ENCODE data around the gene GRM8. TPM values are rescaled to one million over a fixed set of nuclear protein-coding genes. Genes with fewer than 3 reads are reported as not detected.

The GRM8 gene
- total RNA-seq, 1 experiment from 2014 or later: 0.40 TPM

DNA sequence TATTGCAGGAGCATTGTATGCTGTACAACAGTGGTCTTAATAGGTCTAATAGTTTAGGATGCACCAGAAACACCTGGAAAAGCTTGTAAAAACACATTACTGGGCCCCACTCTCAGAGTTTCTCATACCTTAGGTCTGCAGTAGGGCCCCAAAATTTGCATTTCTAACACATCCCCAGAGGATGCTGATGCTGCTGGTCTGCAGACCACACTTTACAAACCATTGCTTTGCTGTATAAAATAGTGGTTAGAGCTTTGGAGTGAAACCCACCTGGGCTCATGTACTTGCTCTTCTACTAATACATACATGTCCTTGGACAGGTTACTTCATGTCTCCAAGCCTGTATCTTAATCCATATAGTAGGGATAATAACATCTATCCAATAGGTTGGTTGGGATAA, 279.7 kb downstream of the GRM8 start:
- no TSS peak for BruUV-seq (replicated peaks)
- Mint-ChIP-seq H3K4me1 (ENCODE audit: low read depth, unreplicated experiment) (no peaks in the 10 kb centered on the region), H3K9me3 (ENCODE audit: low read depth, unreplicated experiment) (no peaks in the 10 kb centered on the region), H3K36me3 (ENCODE audit: insufficient read depth, unreplicated experiment) (no peaks in the 10 kb centered on the region), H3K27me3 (ENCODE audit: unreplicated experiment) (peaks cover 10% of the 10 kb centered on the region), H3K27ac (ENCODE audit: unreplicated experiment) (no peak overlapping the region), H3K4me3 (ENCODE audit: low read depth, unreplicated experiment) (no peak overlapping the region)
- DNase-seq: no peak
- CTCF ChIA-PET: no interaction called here
- intact Hi-C loops (cut with micrococcal nuclease; ENCODE audit: unreplicated experiment): no loop called here
- no peak for TF ChIP-seq CTCF (IDR thresholded peaks at IDR 0.05; ENCODE audit: unreplicated experiment)

- intact Hi-C loops (cut with micrococcal nuclease; ENCODE audit: unreplicated experiment): no loop called here
- H3K36me3 Mint-ChIP-seq (ENCODE audit: insufficient read depth, unreplicated experiment): no peaks in the 10 kb centered on the region
- peaks cover 5% of the 10 kb centered on the region for H3K27me3 Mint-ChIP-seq (ENCODE audit: unreplicated experiment)
- no peak overlapping the region for H3K27ac Mint-ChIP-seq (ENCODE audit: unreplicated experiment)
- no peaks in the 10 kb centered on the region for H3K9me3 Mint-ChIP-seq (ENCODE audit: low read depth, unreplicated experiment)
- CTCF ChIA-PET: no interaction called here
- DNase-seq: no peak
- H3K4me1 Mint-ChIP-seq (ENCODE audit: low read depth, unreplicated experiment): no peaks in the 10 kb centered on the region
- no peak overlapping the region for H3K4me3 Mint-ChIP-seq (ENCODE audit: low read depth, unreplicated experiment)
- no peak for TF ChIP-seq CTCF (IDR thresholded peaks at IDR 0.05; ENCODE audit: unreplicated experiment)
- no TSS peak for BruUV-seq (replicated peaks)
These were observed 280.2 kb downstream of the GRM8 start for GRCh38 chr7:126972571-126972970.

DNA sequence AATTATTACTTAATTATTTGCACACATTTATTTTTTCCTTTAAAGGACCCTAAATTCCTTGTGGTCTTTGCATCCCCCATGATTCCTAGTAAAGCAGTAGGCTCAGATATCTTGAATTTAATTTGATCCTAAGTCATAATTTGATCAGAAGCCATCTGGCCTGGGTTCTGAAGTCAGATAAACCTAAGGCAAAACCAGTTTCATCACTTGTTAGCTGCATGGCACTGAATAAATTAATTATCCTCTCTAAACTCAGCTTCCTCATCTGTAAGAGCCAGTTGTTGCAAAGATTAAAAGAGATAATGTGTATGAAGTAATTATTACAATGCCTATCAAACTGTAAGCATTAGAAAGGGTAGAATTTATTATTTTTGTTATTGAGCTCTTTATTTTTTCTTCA, 293.1 kb downstream of the GRM8 start:
- CTCF ChIA-PET: interaction anchor here (1.1 kb wide), 1 partner anchor 9 kb away, joined by 3 read pairs; no protein-coding TSS in a partner anchor
- Mint-ChIP-seq H3K27ac (ENCODE audit: unreplicated experiment) (no peak overlapping the region), H3K4me3 (ENCODE audit: low read depth, unreplicated experiment) (no peak overlapping the region), H3K27me3 (ENCODE audit: unreplicated experiment) (no peaks in the 10 kb centered on the region), H3K9me3 (ENCODE audit: low read depth, unreplicated experiment) (no peaks in the 10 kb centered on the region), H3K4me1 (ENCODE audit: low read depth, unreplicated experiment) (no peaks in the 10 kb centered on the region), H3K36me3 (ENCODE audit: insufficient read depth, unreplicated experiment) (no peaks in the 10 kb centered on the region)
- DNase-seq: no peak
- no peak for TF ChIP-seq CTCF (IDR thresholded peaks at IDR 0.05; ENCODE audit: unreplicated experiment)
- intact Hi-C loops (cut with micrococcal nuclease; ENCODE audit: unreplicated experiment): no loop called here
- BruUV-seq (replicated peaks): no TSS peak

DNA sequence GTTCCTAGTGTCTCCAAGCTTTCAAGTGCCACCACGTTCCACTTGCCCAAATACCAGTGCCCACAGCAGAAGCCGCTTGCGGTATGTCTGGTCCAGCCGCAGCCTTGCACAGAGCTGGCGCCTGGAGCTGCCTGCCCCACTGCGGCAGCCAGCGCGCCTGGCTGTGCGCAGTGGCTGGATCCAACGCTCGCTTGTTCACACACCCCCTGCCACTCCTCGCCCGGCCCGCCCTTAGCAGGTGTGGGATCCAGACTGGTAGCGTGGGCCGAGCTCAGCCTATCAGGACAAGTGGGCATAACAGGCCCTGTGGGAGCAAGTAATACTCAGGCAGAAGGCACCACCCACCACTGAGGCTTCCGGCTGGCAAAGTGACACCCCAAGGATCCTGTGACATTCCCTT, 294.4 kb downstream of the GRM8 start:
- Mint-ChIP-seq H3K4me1 (ENCODE audit: low read depth, unreplicated experiment) (no peaks in the 10 kb centered on the region), H3K4me3 (ENCODE audit: low read depth, unreplicated experiment) (no peak overlapping the region)
- CTCF ChIA-PET: no interaction called here

More for the DNA sequence above, 294.4 kb downstream of the GRM8 start:
- no peak for DNase-seq
- no TSS peak for BruUV-seq (replicated peaks)
- Mint-ChIP-seq H3K36me3 (ENCODE audit: insufficient read depth, unreplicated experiment) (no peaks in the 10 kb centered on the region), H3K27me3 (ENCODE audit: unreplicated experiment) (no peaks in the 10 kb centered on the region), H3K27ac (ENCODE audit: unreplicated experiment) (no peak overlapping the region), H3K9me3 (ENCODE audit: low read depth, unreplicated experiment) (no peaks in the 10 kb centered on the region)
- TF ChIP-seq CTCF (IDR thresholded peaks at IDR 0.05; ENCODE audit: unreplicated experiment): no peak
- intact Hi-C loops (cut with micrococcal nuclease; ENCODE audit: unreplicated experiment): no loop called here
